PC-9 (cell line): ENCODE data around the gene GMPPB. TPM values are rescaled to one million over a fixed set of nuclear protein-coding genes. Genes with fewer than 3 reads are reported as not detected.

Source experiments
- BruUV-seq: library from RNA; stranded (reverse); fragments of 400-500 nt; replicated peaks from 2 replicates; lab custom pipeline; 2021; lab: Mats Ljungman, UMichigan
- CTCF ChIA-PET: fragments of 300-600 bp; sonication (Branson Sonifier 250); formaldehyde crosslinking; loops from one replicate; lab custom pipeline; 2022; ENCODE audit warnings: antibody characterized with exemption; lab: Charles Lee
- POLR2A ChIA-PET: fragments of 300-600 bp; sonication (Branson Sonifier 250); formaldehyde crosslinking; loops from one replicate; lab custom pipeline; 2022; ENCODE audit warnings: antibody characterized with exemption; ENCODE audit not compliant: unreplicated experiment; lab: Charles Lee
- DNase-seq, 2 experiments: peaks; one replicate each; pipeline versions ENCODE4 v3.0.0 to v3.0.0-alpha.2; 2015 to 2022; ENCODE audit warnings: mixed read lengths in 1 of 2
- H2AFZ ChIP-seq: fragments of 200-600 bp; sonication (generic); 2 replicates; pipeline ENCODE4 v1.8.1; 2017; ENCODE audit warnings: antibody characterized with exemption
- H3F3A ChIP-seq: fragments of 200-600 bp; sonication (generic); 2 replicates; pipeline ENCODE4 v1.8.1; 2017; ENCODE audit warnings: antibody characterized with exemption, mild to moderate bottlenecking, low read depth; ENCODE audit not compliant: insufficient read depth
- H3K27ac ChIP-seq: fragments of 200-600 bp; sonication (generic); 2 replicates; pipeline ENCODE4 v1.6.1; 2016; ENCODE audit warnings: mixed run types
- H3K27me3 ChIP-seq: fragments of 200-600 bp; sonication (generic); 2 replicates; pipeline ENCODE4 v1.6.1; 2016; ENCODE audit warnings: low read depth, mixed run types; ENCODE audit not compliant: insufficient read depth
- H3K36me3 ChIP-seq: fragments of 200-600 bp; sonication (generic); 2 replicates; pipeline ENCODE4 v1.6.1; 2016; ENCODE audit warnings: low read depth, mixed run types
- H3K4me1 ChIP-seq: fragments of 200-600 bp; sonication (generic); replicated peaks from 2 replicates; pipeline ENCODE4 v1.6.1; 2016; ENCODE audit warnings: mixed run types; ENCODE audit not compliant: insufficient read depth
- H3K4me2 ChIP-seq: fragments of 200-600 bp; sonication (generic); 2 replicates; pipeline ENCODE4 v1.6.1; 2017; ENCODE audit warnings: mixed run types
- H3K4me3 ChIP-seq: fragments of 200-600 bp; sonication (generic); 2 replicates; pipeline ENCODE4 v1.6.1; 2016; ENCODE audit warnings: mixed run types
- H3K79me2 ChIP-seq: fragments of 200-600 bp; sonication (generic); 2 replicates; pipeline ENCODE4 v1.6.1; 2017; ENCODE audit warnings: low read depth, mixed run types
- H3K9me2 ChIP-seq: fragments of 200-600 bp; sonication (generic); 2 replicates; pipeline ENCODE4 v1.8.1; 2017; ENCODE audit warnings: mild to moderate bottlenecking; ENCODE audit not compliant: insufficient read depth
- H3K9me3 ChIP-seq: fragments of 200-600 bp; sonication (generic); 2 replicates; pipeline ENCODE4 v1.8.1; 2016; ENCODE audit warnings: low read depth; ENCODE audit not compliant: insufficient read depth
- H4K20me1 ChIP-seq: fragments of 200-600 bp; sonication (generic); 2 replicates; pipeline ENCODE4 v1.8.1; 2017; ENCODE audit not compliant: insufficient read depth
- EZH2 ChIP-seq: fragments of 200-600 bp; sonication (generic); IDR thresholded peaks from 2 replicates; pipeline ENCODE4 v1.8.0; 2017; ENCODE audit warnings: antibody characterized with exemption, low read depth
- intact Hi-C: fragments of 100-400 bp; cut with micrococcal nuclease; formaldehyde crosslinking; loops from one replicate; pipeline ENCODE4 v1.10.0; 2022; ENCODE audit not compliant: unreplicated experiment
- total RNA-seq: library from RNA; stranded (reverse); gene quantifications from 2 replicates; pipeline ENCODE4 v1.2.3, GENCODE V29; 2021
- TF ChIP-seq, protein P1 (sequence below): fragments of 200-600 bp; sonication (generic); conservative IDR thresholded peaks from 2 replicates; pipeline ENCODE4 v1.6.1; 2017; ENCODE audit warnings: mixed run types, antibody characterized with exemption, mild to moderate bottlenecking, moderate library complexity

Gene GMPPB
- total RNA-seq, 1 experiment from 2014 or later, result 20.4 TPM

DNA sequence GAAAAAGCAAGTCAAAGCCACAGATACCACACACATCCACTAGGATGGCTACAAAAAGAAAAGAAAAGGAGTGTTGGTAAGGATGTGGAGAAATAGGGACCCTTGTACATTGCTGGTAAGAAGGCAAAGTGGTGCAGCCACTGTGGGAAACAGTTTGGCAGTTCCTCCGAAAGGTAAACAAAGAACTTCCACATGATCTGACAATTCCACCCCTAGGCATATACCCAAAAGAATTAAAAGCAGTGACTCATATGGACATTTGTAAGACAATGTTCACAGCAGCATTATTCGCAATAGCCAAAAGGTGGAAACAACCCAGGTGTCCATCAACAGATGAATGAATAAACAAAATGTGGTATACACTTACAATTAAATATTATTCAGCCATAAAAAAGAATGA, 22.2 kb upstream of the GMPPB start:
- peak in 1 of 2 experiments; percentile 87 for DNase-seq
- peaks cover 8% of the 10 kb centered on the region for H3K4me1 ChIP-seq
- no peaks in the 10 kb centered on the region for H3K9me3 ChIP-seq
- peaks cover 10% of the 10 kb centered on the region for H3F3A ChIP-seq
- no peaks in the 10 kb centered on the region for H3K27me3 ChIP-seq
- H3K4me2 ChIP-seq, result no peak overlapping the region
- peaks cover 12% of the 10 kb centered on the region for H4K20me1 ChIP-seq
- POLR2A ChIA-PET, result no interaction called here
- no peak overlapping the region for H3K4me3 ChIP-seq
- no TSS peak for BruUV-seq
- no peak overlapping the region for H3K27ac ChIP-seq
- TF ChIP-seq, protein P1, sequence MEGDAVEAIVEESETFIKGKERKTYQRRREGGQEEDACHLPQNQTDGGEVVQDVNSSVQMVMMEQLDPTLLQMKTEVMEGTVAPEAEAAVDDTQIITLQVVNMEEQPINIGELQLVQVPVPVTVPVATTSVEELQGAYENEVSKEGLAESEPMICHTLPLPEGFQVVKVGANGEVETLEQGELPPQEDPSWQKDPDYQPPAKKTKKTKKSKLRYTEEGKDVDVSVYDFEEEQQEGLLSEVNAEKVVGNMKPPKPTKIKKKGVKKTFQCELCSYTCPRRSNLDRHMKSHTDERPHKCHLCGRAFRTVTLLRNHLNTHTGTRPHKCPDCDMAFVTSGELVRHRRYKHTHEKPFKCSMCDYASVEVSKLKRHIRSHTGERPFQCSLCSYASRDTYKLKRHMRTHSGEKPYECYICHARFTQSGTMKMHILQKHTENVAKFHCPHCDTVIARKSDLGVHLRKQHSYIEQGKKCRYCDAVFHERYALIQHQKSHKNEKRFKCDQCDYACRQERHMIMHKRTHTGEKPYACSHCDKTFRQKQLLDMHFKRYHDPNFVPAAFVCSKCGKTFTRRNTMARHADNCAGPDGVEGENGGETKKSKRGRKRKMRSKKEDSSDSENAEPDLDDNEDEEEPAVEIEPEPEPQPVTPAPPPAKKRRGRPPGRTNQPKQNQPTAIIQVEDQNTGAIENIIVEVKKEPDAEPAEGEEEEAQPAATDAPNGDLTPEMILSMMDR, result no peak
- TF ChIP-seq EZH2, result no peak
- CTCF ChIA-PET, result no interaction called here
- H3K79me2 ChIP-seq, result peaks cover 11% of the 10 kb centered on the region
- intact Hi-C loops, result no loop called here
- H2AFZ ChIP-seq, result no peak overlapping the region
- H3K9me2 ChIP-seq, result no peaks in the 10 kb centered on the region
- peaks cover 5% of the 10 kb centered on the region for H3K36me3 ChIP-seq

DNA sequence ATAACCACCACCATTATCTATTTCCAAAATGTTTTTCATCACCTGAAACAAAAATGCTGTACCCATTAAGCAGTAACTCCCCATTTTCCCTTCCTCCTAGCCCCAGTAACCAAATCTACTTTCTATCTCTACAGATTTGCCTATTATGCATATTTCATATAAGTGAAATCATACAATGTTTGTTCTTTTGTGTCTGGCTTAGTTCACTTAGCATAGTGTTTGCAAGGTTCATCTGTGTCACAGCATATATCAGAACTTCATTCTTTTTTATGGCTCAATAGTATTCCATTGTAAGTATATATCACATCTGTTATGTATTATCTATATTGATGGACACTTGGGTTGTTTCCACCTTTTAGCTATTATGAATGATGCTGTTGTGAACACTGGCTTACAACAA, 16.7 kb upstream of the GMPPB start:
- no TSS peak for BruUV-seq
- no peak overlapping the region for H3K4me3 ChIP-seq
- no peaks in the 10 kb centered on the region for H3K27me3 ChIP-seq
- peaks cover 8% of the 10 kb centered on the region for H3K36me3 ChIP-seq
- no peaks in the 10 kb centered on the region for H3K4me1 ChIP-seq
- no peaks in the 10 kb centered on the region for H3K9me3 ChIP-seq
- ChIA-PET POLR2A (no interaction called here), CTCF (no interaction called here)
- no peaks in the 10 kb centered on the region for H3K9me2 ChIP-seq
- intact Hi-C loops, result no loop called here
- H3K27ac ChIP-seq, result no peak overlapping the region
- no peaks in the 10 kb centered on the region; the same call in 1 of the 2 replicates for H3F3A ChIP-seq
- no peak overlapping the region for H2AFZ ChIP-seq
- H4K20me1 ChIP-seq, result peaks cover 7% of the 10 kb centered on the region
- peaks cover 11% of the 10 kb centered on the region for H3K79me2 ChIP-seq
- no peak for DNase-seq
- no peak for TF ChIP-seq EZH2
- TF ChIP-seq, protein P1, result no peak
- H3K4me2 ChIP-seq, result no peak overlapping the region

DNA sequence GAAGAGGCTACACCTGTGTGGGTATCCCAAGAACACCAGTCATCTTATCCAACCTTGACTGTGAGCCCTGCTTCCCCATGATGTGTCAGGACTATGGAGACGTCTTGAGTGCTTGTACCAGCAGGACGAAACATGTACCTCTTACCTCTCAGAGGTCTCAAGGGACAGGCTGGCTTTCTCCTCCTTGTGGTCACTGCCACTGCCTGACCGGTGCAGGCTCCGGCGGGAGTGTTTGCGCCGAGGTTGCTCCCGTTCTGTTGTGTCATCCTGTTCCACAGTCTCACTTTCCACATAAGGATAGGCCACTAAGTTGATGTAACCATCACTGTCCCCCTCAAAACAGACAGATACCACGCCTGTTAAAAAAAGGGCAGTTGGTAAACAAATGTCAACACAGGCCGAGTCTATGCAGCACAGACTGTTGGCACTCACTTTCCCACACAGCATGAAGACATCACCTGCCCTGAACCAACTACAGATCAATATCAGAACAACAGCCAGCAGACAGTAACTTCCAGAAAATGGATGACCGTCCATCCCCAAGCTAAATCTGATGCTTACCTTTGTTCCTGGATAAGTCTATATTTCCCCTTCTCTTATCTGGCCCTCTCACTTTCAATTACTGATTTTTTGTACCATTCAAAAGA, 14.4 kb upstream of the GMPPB start:
- Histone ChIP-seq H3K79me2 (no peaks in the 10 kb centered on the region), H3K4me2 (no peak overlapping the region), H3F3A (no peaks in the 10 kb centered on the region), H3K9me2 (no peaks in the 10 kb centered on the region), H3K27ac (no peak overlapping the region), H3K4me1 (no peaks in the 10 kb centered on the region), H3K9me3 (no peaks in the 10 kb centered on the region), H3K27me3 (no peaks in the 10 kb centered on the region), H3K4me3 (no peak overlapping the region), H2AFZ (no peak overlapping the region), H4K20me1 (no peaks in the 10 kb centered on the region), H3K36me3 (0 out of 2 replicates have a peak, but pooled peaks cover 4% of the 10 kb centered on the region)
- ChIA-PET POLR2A (no interaction called here), CTCF (no interaction called here)
- intact Hi-C loops, result no loop called here
- no TSS peak for BruUV-seq
- no peak for DNase-seq
- no peak for TF ChIP-seq EZH2
- TF ChIP-seq, protein P1, result no peak
